Measurements from ENCODE around the gene EHMT1.

The EHMT1 gene

DNA sequence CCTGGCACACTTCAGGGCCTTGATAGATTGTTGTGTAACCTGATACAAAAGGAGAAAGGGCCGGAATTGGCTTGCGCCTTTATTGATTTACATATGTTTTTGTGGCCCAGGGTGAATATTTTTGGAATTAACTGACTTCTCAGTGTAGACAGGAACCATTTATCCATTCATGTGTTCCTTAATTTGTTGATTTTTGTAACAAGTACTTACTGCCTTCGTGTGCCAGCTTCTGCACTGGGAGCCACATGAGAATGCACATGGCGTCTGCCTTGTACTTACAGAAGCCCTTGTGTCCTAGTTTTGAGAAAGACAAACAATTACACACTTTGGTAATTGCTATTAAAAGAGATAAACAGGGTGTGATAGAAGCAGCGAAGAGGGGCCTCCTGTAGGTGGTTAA, 26.4 kb downstream of the EHMT1 start:
- Histone ChIP-seq H3K27me3 (replicated peaks; ENCODE audit: control insufficient read depth, insufficient read depth, low read length, poor library complexity, severe bottlenecking) (no peaks in the 10 kb centered on the region), H3K36me3 (ENCODE audit: control insufficient read depth, insufficient read depth, low read length) (peaks cover 10% of the 10 kb centered on the region), H3K27ac (ENCODE audit: insufficient read depth, low read length, poor library complexity, severe bottlenecking) (no peak overlapping the region), H3K4me3 (ENCODE audit: insufficient read depth, low read depth, low read length, poor library complexity, severe bottlenecking) (no peak overlapping the region), H3K9me3 (ENCODE audit: control insufficient read depth, low read length) (no peaks in the 10 kb centered on the region), H3K4me1 (ENCODE audit: control insufficient read depth, insufficient read depth, low read length, poor library complexity, severe bottlenecking) (peaks cover 2% of the 10 kb centered on the region)
- no peak for DNase-seq

DNA sequence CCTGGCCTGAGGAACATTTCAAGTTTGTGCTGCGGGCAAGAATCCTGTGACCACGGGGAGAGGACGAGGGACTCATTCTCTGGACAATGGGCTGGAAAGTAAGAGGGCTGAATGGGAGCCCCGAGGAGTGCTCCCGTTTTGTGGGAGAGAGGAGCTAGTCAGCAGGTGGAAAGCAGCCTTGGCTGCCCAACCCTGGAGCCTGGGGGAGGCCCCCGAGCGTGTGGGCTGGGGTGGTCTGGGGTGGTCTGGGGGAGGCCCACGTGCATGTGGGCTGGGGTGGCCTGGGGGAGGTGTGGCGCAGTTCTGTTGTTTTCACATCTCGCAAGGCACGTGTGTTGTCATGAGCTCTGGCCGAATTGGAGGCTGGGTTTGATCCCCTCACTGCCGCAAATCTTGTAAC, 27.5 kb downstream of the EHMT1 start:
- no peak for DNase-seq
- no peaks in the 10 kb centered on the region for H3K27me3 ChIP-seq (replicated peaks; ENCODE audit: control insufficient read depth, insufficient read depth, low read length, poor library complexity, severe bottlenecking)
- peaks cover 10% of the 10 kb centered on the region for H3K36me3 ChIP-seq (ENCODE audit: control insufficient read depth, insufficient read depth, low read length)
- H3K4me3 ChIP-seq (ENCODE audit: insufficient read depth, low read depth, low read length, poor library complexity, severe bottlenecking), result no peak overlapping the region
- no peak overlapping the region for H3K27ac ChIP-seq (ENCODE audit: insufficient read depth, low read length, poor library complexity, severe bottlenecking)
- no peaks in the 10 kb centered on the region for H3K4me1 ChIP-seq (ENCODE audit: control insufficient read depth, insufficient read depth, low read length, poor library complexity, severe bottlenecking)
- no peaks in the 10 kb centered on the region for H3K9me3 ChIP-seq (ENCODE audit: control insufficient read depth, low read length)

DNA sequence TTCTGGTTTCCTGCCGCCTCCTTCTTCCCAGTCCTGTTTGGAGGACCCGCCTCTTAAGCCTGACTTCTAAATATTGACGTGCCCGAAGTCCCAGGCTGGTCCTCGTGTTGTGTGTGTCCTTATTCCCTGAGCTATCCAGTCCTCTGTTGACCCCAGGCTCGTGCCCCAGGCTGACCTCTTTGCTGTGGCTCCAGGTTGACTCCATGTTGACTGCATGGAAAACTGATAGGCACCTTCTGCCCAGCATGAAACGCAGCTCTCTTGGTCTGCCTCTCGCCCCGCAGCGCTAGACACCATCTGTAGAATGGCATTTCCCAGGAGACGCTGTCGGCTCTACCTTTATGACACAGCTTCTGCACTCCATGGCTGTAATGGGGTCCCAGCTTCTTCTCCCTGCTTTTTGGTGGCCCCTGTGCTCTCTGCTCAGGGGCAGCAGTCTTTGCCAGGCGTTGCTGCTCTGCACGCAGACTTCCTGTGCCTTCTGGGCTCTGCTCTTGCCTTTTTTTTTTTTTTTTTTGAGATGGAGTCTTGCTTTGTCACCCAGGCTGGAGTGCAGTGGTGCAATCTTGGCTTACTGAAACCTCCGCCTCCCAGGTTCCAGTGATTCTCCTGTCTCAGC, 28.4 kb downstream of the EHMT1 start:
- Histone ChIP-seq H3K27ac (ENCODE audit: insufficient read depth, low read length, poor library complexity, severe bottlenecking) (no peak overlapping the region), H3K36me3 (ENCODE audit: control insufficient read depth, insufficient read depth, low read length) (peaks cover 14% of the 10 kb centered on the region), H3K4me1 (ENCODE audit: control insufficient read depth, insufficient read depth, low read length, poor library complexity, severe bottlenecking) (no peaks in the 10 kb centered on the region), H3K27me3 (replicated peaks; ENCODE audit: control insufficient read depth, insufficient read depth, low read length, poor library complexity, severe bottlenecking) (no peaks in the 10 kb centered on the region), H3K4me3 (ENCODE audit: insufficient read depth, low read depth, low read length, poor library complexity, severe bottlenecking) (no peak overlapping the region), H3K9me3 (ENCODE audit: control insufficient read depth, low read length) (no peaks in the 10 kb centered on the region)
- DNase-seq, result no peak

DNA sequence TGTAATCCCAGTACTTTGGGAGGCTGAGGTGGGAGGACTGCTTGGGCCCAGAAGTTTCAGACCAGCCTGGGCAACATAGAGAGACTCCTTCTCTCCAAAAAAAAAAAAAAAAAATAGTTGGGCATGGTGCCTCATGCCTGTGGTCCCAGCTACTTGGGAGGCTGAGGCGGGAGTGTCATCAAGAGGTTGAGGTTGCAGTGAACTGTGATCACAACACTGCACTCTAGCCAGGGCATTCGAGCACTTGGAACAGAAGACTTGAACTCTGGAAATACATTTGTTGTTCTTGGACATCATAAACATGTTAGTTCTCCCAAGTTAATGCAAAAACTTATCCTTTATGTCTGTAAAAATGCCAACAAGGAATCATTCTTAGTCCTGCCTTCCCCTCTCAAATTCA, 29.6 kb downstream of the EHMT1 start:
- Histone ChIP-seq H3K27ac (ENCODE audit: insufficient read depth, low read length, poor library complexity, severe bottlenecking) (no peak overlapping the region), H3K4me1 (ENCODE audit: control insufficient read depth, insufficient read depth, low read length, poor library complexity, severe bottlenecking) (no peaks in the 10 kb centered on the region), H3K36me3 (ENCODE audit: control insufficient read depth, insufficient read depth, low read length) (peaks cover 14% of the 10 kb centered on the region), H3K27me3 (replicated peaks; ENCODE audit: control insufficient read depth, insufficient read depth, low read length, poor library complexity, severe bottlenecking) (no peaks in the 10 kb centered on the region), H3K9me3 (ENCODE audit: control insufficient read depth, low read length) (no peaks in the 10 kb centered on the region), H3K4me3 (ENCODE audit: insufficient read depth, low read depth, low read length, poor library complexity, severe bottlenecking) (no peak overlapping the region)
- no peak for DNase-seq

DNA sequence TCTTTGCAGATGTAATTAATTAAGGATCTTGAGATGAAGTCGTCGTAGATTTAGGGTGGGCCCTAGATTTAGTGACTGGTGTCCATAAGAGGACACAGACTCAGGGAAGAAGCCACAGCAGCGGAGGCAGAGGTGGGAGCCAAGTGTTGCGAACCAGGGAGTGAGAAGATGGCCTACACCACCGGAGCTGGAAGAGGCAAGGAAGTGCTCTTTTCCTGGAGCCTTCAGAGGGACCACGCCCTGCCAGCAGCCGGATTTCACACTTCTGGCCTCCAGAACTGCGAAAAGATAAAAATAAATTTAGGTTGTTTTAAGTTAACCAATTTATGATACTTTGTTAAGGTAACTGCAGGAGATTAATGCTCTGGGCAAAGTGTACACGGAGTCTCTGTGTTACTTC, 30.7 kb downstream of the EHMT1 start:
- DNase-seq, result no peak

DNA sequence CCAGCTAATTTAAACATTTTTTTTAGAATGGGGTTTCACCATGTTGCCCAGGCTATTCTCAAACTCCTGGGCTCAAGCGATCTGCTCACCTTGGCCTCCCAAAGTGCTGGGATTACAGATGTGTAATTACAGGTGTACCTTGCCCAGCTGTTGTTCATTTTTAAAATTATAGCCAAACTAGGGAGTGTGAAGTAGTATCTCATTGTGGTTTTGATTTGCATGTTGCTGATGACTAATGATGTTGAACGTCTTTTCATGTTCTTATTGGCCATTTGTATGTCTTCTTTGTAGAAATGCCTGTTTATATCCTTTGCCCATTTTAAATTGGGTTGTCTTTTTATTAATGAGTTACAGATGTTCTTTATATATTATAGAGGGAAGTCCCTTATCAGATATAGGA, 31.5 kb downstream of the EHMT1 start:
- DNase-seq, result no peak
- H3K4me1 ChIP-seq (ENCODE audit: control insufficient read depth, insufficient read depth, low read length, poor library complexity, severe bottlenecking), result no peaks in the 10 kb centered on the region
- no peak overlapping the region for H3K4me3 ChIP-seq (ENCODE audit: insufficient read depth, low read depth, low read length, poor library complexity, severe bottlenecking)
- no peak overlapping the region for H3K27ac ChIP-seq (ENCODE audit: insufficient read depth, low read length, poor library complexity, severe bottlenecking)
- peaks cover 14% of the 10 kb centered on the region for H3K36me3 ChIP-seq (ENCODE audit: control insufficient read depth, insufficient read depth, low read length)
- H3K9me3 ChIP-seq (ENCODE audit: control insufficient read depth, low read length), result no peaks in the 10 kb centered on the region
- H3K27me3 ChIP-seq (replicated peaks; ENCODE audit: control insufficient read depth, insufficient read depth, low read length, poor library complexity, severe bottlenecking), result no peaks in the 10 kb centered on the region

More for the DNA sequence above, 30.7 kb downstream of the EHMT1 start:
- Histone ChIP-seq H3K4me1 (ENCODE audit: control insufficient read depth, insufficient read depth, low read length, poor library complexity, severe bottlenecking) (no peaks in the 10 kb centered on the region), H3K27me3 (replicated peaks; ENCODE audit: control insufficient read depth, insufficient read depth, low read length, poor library complexity, severe bottlenecking) (no peaks in the 10 kb centered on the region), H3K9me3 (ENCODE audit: control insufficient read depth, low read length) (no peaks in the 10 kb centered on the region), H3K4me3 (ENCODE audit: insufficient read depth, low read depth, low read length, poor library complexity, severe bottlenecking) (no peak overlapping the region), H3K36me3 (ENCODE audit: control insufficient read depth, insufficient read depth, low read length) (peaks cover 14% of the 10 kb centered on the region), H3K27ac (ENCODE audit: insufficient read depth, low read length, poor library complexity, severe bottlenecking) (no peak overlapping the region)

DNA sequence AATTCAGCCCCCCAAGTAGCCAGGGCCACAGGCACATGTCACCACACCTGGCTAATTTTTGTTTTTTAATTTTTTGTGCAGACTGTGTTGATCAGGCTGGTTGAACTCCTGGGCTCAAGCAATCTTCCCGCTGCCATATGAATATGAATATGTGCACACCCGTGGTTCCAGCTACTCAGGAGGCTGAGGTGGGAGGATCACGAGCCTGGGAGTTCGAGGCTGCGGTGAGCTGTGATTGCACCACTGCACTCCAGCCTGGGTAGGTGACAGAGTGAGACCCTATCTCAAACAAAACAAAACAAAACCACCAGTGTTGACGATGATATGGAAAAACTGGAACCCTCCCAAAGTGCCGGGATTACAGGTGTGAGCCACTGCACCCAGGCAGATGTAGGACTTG, 32.0 kb downstream of the EHMT1 start:
- H3K9me3 ChIP-seq (ENCODE audit: control insufficient read depth, low read length), result no peaks in the 10 kb centered on the region

DNA sequence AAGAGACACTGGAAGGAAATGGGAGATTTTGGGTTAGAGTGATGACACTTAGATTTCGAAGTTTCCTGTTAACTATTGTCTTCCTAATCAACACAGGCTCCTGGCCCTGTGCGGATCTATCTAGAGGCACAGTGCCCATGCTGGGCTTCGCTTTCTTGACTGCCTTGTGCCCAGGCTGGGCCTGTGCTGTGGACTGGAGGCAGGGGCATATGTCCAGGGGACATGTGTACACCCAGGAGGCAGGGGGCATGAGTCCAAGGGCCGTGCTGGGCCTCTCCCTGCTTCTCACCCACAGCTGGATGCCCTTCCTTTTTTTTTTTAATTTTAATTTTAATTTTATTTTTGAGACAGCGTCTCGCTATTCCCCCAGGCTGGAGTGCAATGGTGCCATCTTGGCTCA, 37.6 kb downstream of the EHMT1 start:
- Histone ChIP-seq H3K9me3 (ENCODE audit: control insufficient read depth, low read length) (no peaks in the 10 kb centered on the region), H3K36me3 (ENCODE audit: control insufficient read depth, insufficient read depth, low read length) (peaks cover 6% of the 10 kb centered on the region), H3K4me1 (ENCODE audit: control insufficient read depth, insufficient read depth, low read length, poor library complexity, severe bottlenecking) (peaks cover 3% of the 10 kb centered on the region), H3K27me3 (replicated peaks; ENCODE audit: control insufficient read depth, insufficient read depth, low read length, poor library complexity, severe bottlenecking) (no peaks in the 10 kb centered on the region), H3K4me3 (ENCODE audit: insufficient read depth, low read depth, low read length, poor library complexity, severe bottlenecking) (no peak overlapping the region), H3K27ac (ENCODE audit: insufficient read depth, low read length, poor library complexity, severe bottlenecking) (no peak overlapping the region)
- no peak for DNase-seq

More for the DNA sequence above, 32.0 kb downstream of the EHMT1 start:
- Histone ChIP-seq H3K36me3 (ENCODE audit: control insufficient read depth, insufficient read depth, low read length) (peaks cover 14% of the 10 kb centered on the region), H3K27ac (ENCODE audit: insufficient read depth, low read length, poor library complexity, severe bottlenecking) (no peak overlapping the region), H3K4me1 (ENCODE audit: control insufficient read depth, insufficient read depth, low read length, poor library complexity, severe bottlenecking) (no peaks in the 10 kb centered on the region), H3K27me3 (replicated peaks; ENCODE audit: control insufficient read depth, insufficient read depth, low read length, poor library complexity, severe bottlenecking) (no peaks in the 10 kb centered on the region), H3K4me3 (ENCODE audit: insufficient read depth, low read depth, low read length, poor library complexity, severe bottlenecking) (no peak overlapping the region)
- no peak for DNase-seq

DNA sequence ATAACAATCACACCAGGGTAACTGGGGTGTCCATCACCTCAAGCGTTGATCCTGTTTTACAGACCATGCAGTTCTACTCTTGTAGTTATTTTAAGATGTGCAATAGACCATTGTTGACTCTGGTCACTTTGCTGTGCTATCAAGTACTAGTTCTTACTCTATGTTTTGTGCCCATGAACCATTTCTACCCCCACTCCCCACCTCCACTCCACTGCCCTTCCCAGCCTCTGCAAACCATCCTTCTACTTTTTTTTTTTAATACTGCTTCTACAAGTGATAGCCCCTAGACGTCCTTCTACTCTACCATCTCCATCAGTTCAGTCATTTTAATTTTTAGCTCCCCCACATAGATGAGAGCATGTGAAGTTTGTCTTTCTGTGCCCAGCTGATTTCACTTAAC, 38.8 kb downstream of the EHMT1 start:
- no peaks in the 10 kb centered on the region for H3K36me3 ChIP-seq (ENCODE audit: control insufficient read depth, insufficient read depth, low read length)
- H3K27ac ChIP-seq (ENCODE audit: insufficient read depth, low read length, poor library complexity, severe bottlenecking), result no peak overlapping the region
- no peak for DNase-seq

DNA sequence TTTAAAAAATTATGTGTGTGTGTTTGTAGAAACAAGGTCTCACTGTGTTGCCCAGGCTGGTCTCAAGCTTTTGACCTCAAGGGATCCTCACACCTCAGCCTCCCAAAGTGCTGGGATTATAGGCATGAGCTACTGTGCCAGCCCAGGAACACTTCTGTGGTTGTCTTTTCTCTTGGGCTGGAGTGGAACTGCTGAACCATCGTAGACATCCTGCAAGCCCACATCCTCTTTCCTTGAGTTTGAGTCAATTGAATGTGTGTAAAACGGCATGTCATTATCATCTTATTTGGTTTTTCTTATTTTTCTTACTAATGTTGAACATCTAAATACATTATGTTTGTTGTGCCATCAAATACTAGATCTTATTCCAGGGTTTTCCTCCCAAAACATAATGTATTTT, 40.0 kb downstream of the EHMT1 start:
- no peak for DNase-seq
- Histone ChIP-seq H3K4me3 (ENCODE audit: insufficient read depth, low read depth, low read length, poor library complexity, severe bottlenecking) (no peak overlapping the region), H3K36me3 (ENCODE audit: control insufficient read depth, insufficient read depth, low read length) (no peaks in the 10 kb centered on the region), H3K27me3 (replicated peaks; ENCODE audit: control insufficient read depth, insufficient read depth, low read length, poor library complexity, severe bottlenecking) (no peaks in the 10 kb centered on the region), H3K9me3 (ENCODE audit: control insufficient read depth, low read length) (no peaks in the 10 kb centered on the region), H3K4me1 (ENCODE audit: control insufficient read depth, insufficient read depth, low read length, poor library complexity, severe bottlenecking) (peaks cover 3% of the 10 kb centered on the region), H3K27ac (ENCODE audit: insufficient read depth, low read length, poor library complexity, severe bottlenecking) (no peak overlapping the region)

More for the DNA sequence above, 38.8 kb downstream of the EHMT1 start:
- no peaks in the 10 kb centered on the region for H3K9me3 ChIP-seq (ENCODE audit: control insufficient read depth, low read length)
- no peak overlapping the region for H3K4me3 ChIP-seq (ENCODE audit: insufficient read depth, low read depth, low read length, poor library complexity, severe bottlenecking)
- H3K27me3 ChIP-seq (replicated peaks; ENCODE audit: control insufficient read depth, insufficient read depth, low read length, poor library complexity, severe bottlenecking), result no peaks in the 10 kb centered on the region
- H3K4me1 ChIP-seq (ENCODE audit: control insufficient read depth, insufficient read depth, low read length, poor library complexity, severe bottlenecking), result peaks cover 3% of the 10 kb centered on the region

All from effector memory CD4-positive, alpha-beta T cell (primary cell).